AG10803 (cell line): ENCODE data around the gene WFIKKN2.
A peak's percentile ranks its signal among the peaks of the same experiment; 100 is the strongest.

ENCODE experiments used
- DNase-seq: peaks from one replicate; pipeline ENCODE4 v3.0.0; 2010; ENCODE audit warnings: low read depth
- H3K4me3 ChIP-seq: 2 replicates; pipeline ENCODE4 v1.5.1; 2011; ENCODE audit warnings: mild to moderate bottlenecking, low read length, control low read depth
- CTCF ChIP-seq: conservative IDR thresholded peaks from 2 replicates; pipeline ENCODE4 v1.5.1; 2011; ENCODE audit warnings: mild to moderate bottlenecking, low read length, control low read depth, inconsistent platforms

WFIKKN2 gene

GRCh38 chr17:50877838-50878237, 42.5 kb downstream of the WFIKKN2 start:
- DNase-seq: no peak
- no peak overlapping the region for H3K4me3 ChIP-seq
- TF ChIP-seq CTCF: no peak

- TF ChIP-seq CTCF: no peak
- DNase-seq: no peak
- H3K4me3 ChIP-seq: no peak overlapping the region
Measured at GRCh38 chr17:50879086-50879485, 43.7 kb downstream of the WFIKKN2 start.

GRCh38 chr17:50881182-50881581, 45.8 kb downstream of the WFIKKN2 start:
- no peak for DNase-seq
- TF ChIP-seq CTCF: no peak
- H3K4me3 ChIP-seq: no peak overlapping the region

GRCh38 chr17:50882851-50883250, 47.5 kb downstream of the WFIKKN2 start:
- no peak for TF ChIP-seq CTCF
- DNase-seq: peak; percentile 67
- H3K4me3 ChIP-seq: no peak overlapping the region

- no peak overlapping the region for H3K4me3 ChIP-seq
- TF ChIP-seq CTCF: no peak
- DNase-seq: no peak
Measured at GRCh38 chr17:50883850-50884438, 48.6 kb downstream of the WFIKKN2 start.

GRCh38 chr17:50884439-50885311, 49.3 kb downstream of the WFIKKN2 start:
- TF ChIP-seq CTCF: no peak
- H3K4me3 ChIP-seq: no peak overlapping the region
- DNase-seq: no peak

- no peak for DNase-seq
- H3K4me3 ChIP-seq: no peak overlapping the region
- no peak for TF ChIP-seq CTCF
Measured at GRCh38 chr17:50887705-50888245, 52.4 kb downstream of the WFIKKN2 start.
